Measurements from ENCODE around the gene JPT1.
"Not testable (repeated sequence)": the region's sequence is repeated elsewhere in the genome, so short reads cannot be mapped to it uniquely, and the experiment has no call there.

The JPT1 gene

GRCh38 chr17:75129576-75129975 is 24.7 kb downstream of the JPT1 start:
- DNase-seq: no peak

GRCh38 chr17:75128694-75129505 is 25.4 kb downstream of the JPT1 start:
- no peak for DNase-seq

GRCh38 chr17:75127936-75128335 is 26.4 kb downstream of the JPT1 start:
- DNase-seq: not testable (repeated sequence)

GRCh38 chr17:75126954-75127353 is 27.4 kb downstream of the JPT1 start:
- DNase-seq: no peak

- DNase-seq: no peak
Observed at GRCh38 chr17:75125984-75126383, 28.3 kb downstream of the JPT1 start.

GRCh38 chr17:75124819-75125162 is 29.5 kb downstream of the JPT1 start:
- no peak for DNase-seq

GRCh38 chr17:75124041-75124818 is 30.1 kb downstream of the JPT1 start:
- no peak for DNase-seq

- DNase-seq: no peak
Observed at GRCh38 chr17:75118307-75118706, 36.0 kb downstream of the JPT1 start.

- no peak for DNase-seq
Observed at GRCh38 chr17:75116737-75117136, 37.6 kb downstream of the JPT1 start.

GRCh38 chr17:75115555-75115954 is 38.8 kb downstream of the JPT1 start:
- no peak for DNase-seq

- DNase-seq: no peak
Observed at GRCh38 chr17:75114552-75115314, 39.6 kb downstream of the JPT1 start.

- DNase-seq: peak; percentile 72
Observed at GRCh38 chr17:75113798-75114551, 40.3 kb downstream of the JPT1 start.

- DNase-seq: no peak
Observed at GRCh38 chr17:75111777-75112335, 42.5 kb downstream of the JPT1 start.

- no peak for DNase-seq
Observed at GRCh38 chr17:75110234-75110937, 43.9 kb downstream of the JPT1 start.

GRCh38 chr17:75109407-75110233 is 44.7 kb downstream of the JPT1 start, which contains the start of gene ARMC7:
Gene ARMC7 (plus strand): TSS chr17:75109969. CDS start chr17:75110289, 320 bp downstream.
- peak; percentile 65 for DNase-seq

- DNase-seq: no peak
Observed at GRCh38 chr17:75109046-75109406, 45.3 kb downstream of the JPT1 start.

GRCh38 chr17:75108193-75108592 is 46.1 kb downstream of the JPT1 start:
- DNase-seq: no peak

- peak; percentile 32 for DNase-seq
Observed at GRCh38 chr17:75105126-75106080, 48.9 kb downstream of the JPT1 start.

Data from NCI-H446 treated with DMSO at 0.1 percent for 48 hours (cell line).